ENCODE measurements around the gene CCDC175.

DNA sequence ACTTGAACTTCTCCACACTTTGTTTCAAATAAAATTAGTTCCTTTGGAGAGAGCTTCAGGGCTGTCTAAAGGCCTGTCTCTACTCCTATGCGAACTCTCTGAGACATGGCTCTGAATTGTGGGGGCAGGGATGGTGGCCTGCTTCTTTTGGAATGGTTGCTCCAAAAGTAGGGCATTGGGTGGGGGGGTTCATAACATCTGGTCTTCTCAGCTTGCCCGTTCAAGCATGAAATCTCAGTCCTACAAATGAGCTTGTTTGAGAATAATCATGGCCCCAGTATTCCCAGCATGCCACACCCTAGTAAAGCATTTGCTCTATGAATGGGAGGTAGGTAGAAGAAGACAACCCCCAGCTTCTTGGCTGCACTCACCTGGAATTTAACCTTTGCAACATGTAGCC is 118.1 kb downstream of the CCDC175 start:
- TF ChIP-seq, protein P1, sequence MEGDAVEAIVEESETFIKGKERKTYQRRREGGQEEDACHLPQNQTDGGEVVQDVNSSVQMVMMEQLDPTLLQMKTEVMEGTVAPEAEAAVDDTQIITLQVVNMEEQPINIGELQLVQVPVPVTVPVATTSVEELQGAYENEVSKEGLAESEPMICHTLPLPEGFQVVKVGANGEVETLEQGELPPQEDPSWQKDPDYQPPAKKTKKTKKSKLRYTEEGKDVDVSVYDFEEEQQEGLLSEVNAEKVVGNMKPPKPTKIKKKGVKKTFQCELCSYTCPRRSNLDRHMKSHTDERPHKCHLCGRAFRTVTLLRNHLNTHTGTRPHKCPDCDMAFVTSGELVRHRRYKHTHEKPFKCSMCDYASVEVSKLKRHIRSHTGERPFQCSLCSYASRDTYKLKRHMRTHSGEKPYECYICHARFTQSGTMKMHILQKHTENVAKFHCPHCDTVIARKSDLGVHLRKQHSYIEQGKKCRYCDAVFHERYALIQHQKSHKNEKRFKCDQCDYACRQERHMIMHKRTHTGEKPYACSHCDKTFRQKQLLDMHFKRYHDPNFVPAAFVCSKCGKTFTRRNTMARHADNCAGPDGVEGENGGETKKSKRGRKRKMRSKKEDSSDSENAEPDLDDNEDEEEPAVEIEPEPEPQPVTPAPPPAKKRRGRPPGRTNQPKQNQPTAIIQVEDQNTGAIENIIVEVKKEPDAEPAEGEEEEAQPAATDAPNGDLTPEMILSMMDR (IDR thresholded peaks at IDR 0.05): no peak
- TF ChIP-seq POLR2A (IDR thresholded peaks at IDR 0.05) (no peak), EP300 (IDR thresholded peaks at IDR 0.05) (no peak)

Data from gastroesophageal sphincter (tissue), 3 donors.